A375 (cell line): ENCODE results near the gene ARID3A. TPM values are rescaled to one million over a fixed set of nuclear protein-coding genes. Genes with fewer than 3 reads are reported as not detected.

Source experiments
- small RNA-seq: library from RNA; depleted of rRNA; stranded (forward); fragments of <200 nt; gene quantifications from one replicate; pipeline ENCODE3, GENCODE V24; 2014
- total RNA-seq: library from RNA; depleted of rRNA; stranded (reverse); fragments of >200 nt; shearing (Covaris generic); gene quantifications from 2 replicates; pipeline ENCODE4 v1.2.3, GENCODE V29; 2014; rRNA removed

Gene ARID3A
- total RNA-seq: 2.0 and 3.1 TPM in 2 replicates

GRCh38 chr19:925526-926322 is at the start of gene ARID3A:
ARID3A (plus strand) TSS chr19:926035; CDS start chr19:929529, 3,494 bp downstream.

GRCh38 chr19:892894-893689 is 32.7 kb upstream of the ARID3A start, which contains the start of the genes MED16 and RNU6-9:
MED16 (minus strand) TSS chr19:893187; CDS start chr19:891131, 2,056 bp downstream.
RNU6-9 (plus strand) TSS chr19:893484.

GRCh38 chr19:913080-913748 is 12.6 kb upstream of the ARID3A start, which contains the start of gene R3HDM4:
R3HDM4 (minus strand) TSS chr19:913219; CDS start chr19:913157, 62 bp downstream.

GRCh38 chr19:917323-918151 is 8.3 kb upstream of the ARID3A start, which contains the start of gene KISS1R:
KISS1R (plus strand) TSS chr19:917333; CDS start chr19:917503, 170 bp downstream.

GRCh38 chr19:984165-984967 is 58.5 kb downstream of the ARID3A start, which contains the start of gene WDR18:
WDR18 (plus strand) TSS chr19:984345; CDS start chr19:984354, 9 bp downstream.

GRCh38 chr19:1000095-1000494 is 74.3 kb downstream of the ARID3A start, which contains the start of gene GRIN3B:
GRIN3B (plus strand) TSS chr19:1000419; CDS start chr19:1000438, 19 bp downstream.

GRCh38 chr19:1020868-1021425 is 95.1 kb downstream of the ARID3A start, which contains the start of gene TMEM259:
TMEM259 (minus strand) TSS chr19:1021123; CDS start chr19:1020996, 127 bp downstream.

Small RNA genes within 50 kb of the gene (small RNA-seq; reads per million reads assigned to genes)
- gene RNU6-2 (0.50 reads per million, percentile 23 among the genes with 10 or more reads in this experiment), gene RNU6-9 (0.42 reads per million, percentile 10 among the genes with 10 or more reads in this experiment)

Other genes starting within 250 kb of the ARID3A start
- gene FSTL3, start 249.6 kb upstream of the ARID3A start, total RNA-seq: 71.8 and 87.6 TPM in 2 replicates
- gene PRSS57, start 230.6 kb upstream of the ARID3A start, total RNA-seq: not detected in 2 replicates
- gene PALM, start 217.1 kb upstream of the ARID3A start, total RNA-seq: 4.7 and 5.1 TPM in 2 replicates
- 4.4 and 5.9 TPM in 2 replicates for gene MISP, start 174.9 kb upstream of the ARID3A start, total RNA-seq
- gene PTBP1, start 128.6 kb upstream of the ARID3A start, total RNA-seq: 355 and 456 TPM in 2 replicates
- 0.03 TPM in 1 of 2 replicates, not detected in the other for gene PLPPR3, start 104.1 kb upstream of the ARID3A start, total RNA-seq
- gene AZU1, start 98.2 kb upstream of the ARID3A start, total RNA-seq: 0.45 TPM in 1 of 2 replicates, not detected in the other
- not detected in 2 replicates for gene PRTN3, start 85.0 kb upstream of the ARID3A start, total RNA-seq
- gene ELANE, start 73.7 kb upstream of the ARID3A start, total RNA-seq: 0.34 TPM in 1 of 2 replicates, not detected in the other
- gene CFD, start 66.4 kb upstream of the ARID3A start, total RNA-seq: 2.1 and 3.5 TPM in 2 replicates
- gene MED16, start 32.8 kb upstream of the ARID3A start, total RNA-seq: 20.4 and 25.1 TPM in 2 replicates
- not detected in 2 replicates for gene RNU6-9, start 32.6 kb upstream of the ARID3A start, total RNA-seq
- 24.9 and 26.8 TPM in 2 replicates for gene R3HDM4, start 12.8 kb upstream of the ARID3A start, total RNA-seq
- not detected in 2 replicates for gene KISS1R, start 8.7 kb upstream of the ARID3A start, total RNA-seq
- gene WDR18, start 58.3 kb downstream of the ARID3A start, total RNA-seq: 136 and 158 TPM in 2 replicates
- gene GRIN3B, start 74.4 kb downstream of the ARID3A start, total RNA-seq: not detected in 2 replicates
- gene TMEM259, start 95.1 kb downstream of the ARID3A start, total RNA-seq: 84.4 and 91.2 TPM in 2 replicates
- gene RNU6-2, start 95.5 kb downstream of the ARID3A start, total RNA-seq: not detected in 2 replicates
- gene CNN2, start 100.6 kb downstream of the ARID3A start, total RNA-seq: 62.3 and 63.6 TPM in 2 replicates
- gene ABCA7, start 114.1 kb downstream of the ARID3A start, total RNA-seq: 4.0 and 4.8 TPM in 2 replicates
- gene ARHGAP45, start 141.1 kb downstream of the ARID3A start, total RNA-seq: 9.0 and 12.4 TPM in 2 replicates
- 101 and 102 TPM in 2 replicates for gene POLR2E, start 169.3 kb downstream of the ARID3A start, total RNA-seq
- gene GPX4, start 178.0 kb downstream of the ARID3A start, total RNA-seq: 308 and 310 TPM in 2 replicates
- gene SBNO2, start 248.2 kb downstream of the ARID3A start, total RNA-seq: 55.9 and 64.7 TPM in 2 replicates